Hepatocyte (in vitro differentiated cells): Measurements from ENCODE around the gene LRFN3. TPM values are rescaled to one million over a fixed set of nuclear protein-coding genes. Genes with fewer than 3 reads are reported as not detected.

ENCODE experiments used
- DNase-seq: peaks from one replicate; pipeline ENCODE4 v3.0.0-alpha.2; 2016; ENCODE audit warnings: low spot score
- H2AFZ ChIP-seq: fragments of 200-600 bp; sonication (generic); 2 replicates; pipeline ENCODE4 v1.6.0; 2016; ENCODE audit warnings: antibody characterized with exemption, mild to moderate bottlenecking
- H3K27ac ChIP-seq: fragments of 200-600 bp; sonication (generic); 2 replicates; pipeline ENCODE4 v1.5.1; 2016; ENCODE audit warnings: mild to moderate bottlenecking
- H3K27me3 ChIP-seq: fragments of 200-600 bp; sonication (generic); 2 replicates; pipeline ENCODE4 v1.6.1; 2016
- H3K36me3 ChIP-seq: fragments of 200-600 bp; sonication (generic); replicated peaks from 2 replicates; pipeline ENCODE4 v1.5.1; 2016; ENCODE audit warnings: low read depth; ENCODE audit not compliant: insufficient read depth
- H3K4me1 ChIP-seq: fragments of 200-600 bp; sonication (generic); 2 replicates; pipeline ENCODE4 v1.5.1; 2016; ENCODE audit warnings: mild to moderate bottlenecking, moderate library complexity; ENCODE audit not compliant: insufficient read depth
- H3K4me2 ChIP-seq: fragments of 200-600 bp; sonication (generic); 2 replicates; pipeline ENCODE4 v1.6.0; 2016
- H3K4me3 ChIP-seq: fragments of 200-600 bp; sonication (generic); 2 replicates; pipeline ENCODE4 v1.5.1; 2016; ENCODE audit warnings: mild to moderate bottlenecking
- H3K79me2 ChIP-seq: fragments of 200-600 bp; sonication (generic); 2 replicates; pipeline ENCODE4 v1.6.0; 2017; ENCODE audit warnings: mild to moderate bottlenecking
- H3K9me2 ChIP-seq: fragments of 200-600 bp; sonication (generic); replicated peaks from 2 replicates; pipeline ENCODE4 v1.6.0; 2017; ENCODE audit warnings: mild to moderate bottlenecking; ENCODE audit not compliant: insufficient read depth
- H3K9me3 ChIP-seq: fragments of 200-600 bp; sonication (generic); 2 replicates; pipeline ENCODE4 v1.5.1; 2016; ENCODE audit warnings: low read depth, mild to moderate bottlenecking
- H4K20me1 ChIP-seq: fragments of 200-600 bp; sonication (generic); 2 replicates; pipeline ENCODE4 v1.6.0; 2016; ENCODE audit warnings: mild to moderate bottlenecking; ENCODE audit not compliant: insufficient read depth, poor library complexity, severe bottlenecking
- EZH2 ChIP-seq: fragments of 200-600 bp; sonication (generic); IDR thresholded peaks from 2 replicates; pipeline ENCODE4 v1.6.1; 2016; ENCODE audit warnings: antibody characterized with exemption, mild to moderate bottlenecking, borderline replicate concordance
- EZH2phosphoT487 ChIP-seq: fragments of 200-600 bp; sonication (generic); IDR thresholded peaks from one replicate; pipeline ENCODE4 v1.6.1; 2018; ENCODE audit warnings: antibody characterized with exemption, mild to moderate bottlenecking, low read depth, moderate library complexity; ENCODE audit not compliant: unreplicated experiment, severe bottlenecking
- WGBS: methylation state at CpG from one replicate; pipeline ENCODE4 v1.1.6; 2016; ENCODE audit warnings: low lambda C conversion rate; ENCODE audit errors: missing lambda C conversion rate; 5-methylcytosine and 5-hydroxymethylcytosine counted together
- polyA plus RNA-seq: library from polyadenylated mRNA; unstranded; fragments of >200 nt; fragmentation: Nextera tagmentation; extraction: Ambion mirVana; gene quantifications from 2 replicates; pipeline ENCODE4 v1.2.1, GENCODE V29; 2016
- total RNA-seq: library from RNA; depleted of rRNA; stranded (reverse); fragments of >200 nt; gene quantifications from 2 replicates; pipeline ENCODE4 v1.2.3, GENCODE V29; 2014
- TF ChIP-seq, protein P1 (sequence below): fragments of 200-600 bp; sonication (generic); IDR thresholded peaks from 2 replicates; pipeline ENCODE4 v1.5.1; 2016; ENCODE audit warnings: antibody characterized with exemption, mild to moderate bottlenecking; ENCODE audit not compliant: poor library complexity

LRFN3 gene
- total and polyA plus RNA-seq, 2 experiments from 2014 or later = 4.7 to 19.2 TPM

DNA sequence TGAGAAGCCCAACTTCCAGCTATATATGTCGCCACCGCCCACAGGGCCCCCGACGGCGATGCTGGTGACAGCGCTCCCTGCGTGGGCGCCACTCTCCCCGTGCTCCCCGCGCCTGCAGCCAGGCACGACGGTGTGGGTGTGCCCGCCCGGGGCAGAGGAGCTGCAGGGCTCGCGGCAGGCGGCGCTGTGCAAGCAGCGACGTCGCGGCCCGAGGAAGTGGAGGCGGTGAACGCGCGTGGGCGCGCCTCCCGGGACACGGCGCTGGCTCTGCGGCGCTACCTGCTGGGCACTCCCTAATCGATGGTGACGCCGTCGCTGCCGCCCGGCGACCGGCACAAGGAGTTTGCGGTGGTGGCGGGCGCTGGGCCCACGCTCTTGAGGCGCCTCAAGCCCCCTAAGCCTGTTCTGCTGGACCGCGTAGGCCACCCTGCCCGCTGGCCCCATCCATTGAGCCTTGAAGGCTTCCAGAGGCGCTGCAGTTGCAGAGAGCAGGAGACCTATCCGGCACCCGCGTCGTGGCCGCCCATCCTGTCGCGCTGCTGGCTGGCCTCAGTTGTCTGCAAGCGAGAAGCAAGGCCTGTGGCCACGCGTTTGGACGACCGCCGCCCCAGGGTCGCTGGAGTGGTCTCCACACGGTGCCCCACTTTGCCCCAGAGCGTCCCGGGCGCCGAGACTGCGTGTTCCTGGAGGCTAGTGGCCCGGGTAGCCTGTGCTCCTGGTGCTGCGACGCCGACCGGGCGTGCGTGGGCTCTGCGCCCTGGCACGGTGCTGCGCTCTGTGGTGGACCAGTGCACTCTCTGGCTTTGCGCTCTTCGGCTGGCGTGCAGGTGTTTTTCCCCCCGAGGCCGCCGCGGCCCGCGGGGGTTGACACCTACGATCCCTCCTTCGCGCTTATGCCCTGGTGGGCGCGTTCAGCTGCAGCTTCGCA, 23.1 kb downstream of the LRFN3 start:
- no peak overlapping the region for H2AFZ ChIP-seq
- H3K4me2 ChIP-seq = peak overlapping the region; percentile 61
- H3K4me3 ChIP-seq = no peak overlapping the region

DNA sequence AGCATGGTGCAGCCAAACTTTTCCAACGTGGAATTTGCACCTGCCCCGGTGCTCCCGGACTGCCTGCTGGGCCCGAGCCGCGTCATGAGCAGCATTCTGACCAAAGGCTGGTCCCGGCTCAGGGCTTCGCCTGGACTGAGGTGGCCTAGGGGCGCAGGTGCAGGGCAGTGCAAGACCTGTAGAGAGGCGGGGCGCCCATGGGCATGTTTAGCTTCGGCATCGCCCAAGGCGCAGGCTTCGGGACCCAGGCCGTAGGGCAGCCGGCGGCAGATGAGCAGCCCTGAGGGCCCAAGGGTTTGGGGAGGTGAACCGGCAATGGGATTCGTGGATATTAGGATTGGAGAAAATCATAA, 23.8 kb downstream of the LRFN3 start:
- Histone ChIP-seq H3K4me1 (no peaks in the 10 kb centered on the region), H3K4me3 (no peak overlapping the region), H2AFZ (no peak overlapping the region), H3K4me2 (no peak overlapping the region), H3K27ac (no peak overlapping the region), H3K79me2 (no peaks in the 10 kb centered on the region), H4K20me1 (no peaks in the 10 kb centered on the region), H3K9me2 (no peaks in the 10 kb centered on the region), H3K9me3 (no peaks in the 10 kb centered on the region), H3K36me3 (no peaks in the 10 kb centered on the region), H3K27me3 (peaks cover 44% of the 10 kb centered on the region)
- DNase-seq = no peak
- TF ChIP-seq EZH2phosphoT487 (no peak), EZH2 (no peak)
- TF ChIP-seq, protein P1, sequence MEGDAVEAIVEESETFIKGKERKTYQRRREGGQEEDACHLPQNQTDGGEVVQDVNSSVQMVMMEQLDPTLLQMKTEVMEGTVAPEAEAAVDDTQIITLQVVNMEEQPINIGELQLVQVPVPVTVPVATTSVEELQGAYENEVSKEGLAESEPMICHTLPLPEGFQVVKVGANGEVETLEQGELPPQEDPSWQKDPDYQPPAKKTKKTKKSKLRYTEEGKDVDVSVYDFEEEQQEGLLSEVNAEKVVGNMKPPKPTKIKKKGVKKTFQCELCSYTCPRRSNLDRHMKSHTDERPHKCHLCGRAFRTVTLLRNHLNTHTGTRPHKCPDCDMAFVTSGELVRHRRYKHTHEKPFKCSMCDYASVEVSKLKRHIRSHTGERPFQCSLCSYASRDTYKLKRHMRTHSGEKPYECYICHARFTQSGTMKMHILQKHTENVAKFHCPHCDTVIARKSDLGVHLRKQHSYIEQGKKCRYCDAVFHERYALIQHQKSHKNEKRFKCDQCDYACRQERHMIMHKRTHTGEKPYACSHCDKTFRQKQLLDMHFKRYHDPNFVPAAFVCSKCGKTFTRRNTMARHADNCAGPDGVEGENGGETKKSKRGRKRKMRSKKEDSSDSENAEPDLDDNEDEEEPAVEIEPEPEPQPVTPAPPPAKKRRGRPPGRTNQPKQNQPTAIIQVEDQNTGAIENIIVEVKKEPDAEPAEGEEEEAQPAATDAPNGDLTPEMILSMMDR = no peak
- 67% methylated on average over 20 of the region's 20 CpGs for WGBS

More for the DNA sequence above, 23.1 kb downstream of the LRFN3 start:
- Histone ChIP-seq H3K9me2 (no peaks in the 10 kb centered on the region), H3K36me3 (no peaks in the 10 kb centered on the region), H3K27ac (no peak overlapping the region), H3K4me1 (no peaks in the 10 kb centered on the region), H3K27me3 (peaks cover 44% of the 10 kb centered on the region), H3K79me2 (no peaks in the 10 kb centered on the region), H4K20me1 (no peaks in the 10 kb centered on the region), H3K9me3 (no peaks in the 10 kb centered on the region)
- peak; percentile 33 for DNase-seq
- WGBS = 25% methylated on average over 82 of the region's 97 CpGs
- no peak for TF ChIP-seq EZH2phosphoT487
- TF ChIP-seq, protein P1 = peak; percentile 32
- peak; percentile 56 for TF ChIP-seq EZH2

DNA sequence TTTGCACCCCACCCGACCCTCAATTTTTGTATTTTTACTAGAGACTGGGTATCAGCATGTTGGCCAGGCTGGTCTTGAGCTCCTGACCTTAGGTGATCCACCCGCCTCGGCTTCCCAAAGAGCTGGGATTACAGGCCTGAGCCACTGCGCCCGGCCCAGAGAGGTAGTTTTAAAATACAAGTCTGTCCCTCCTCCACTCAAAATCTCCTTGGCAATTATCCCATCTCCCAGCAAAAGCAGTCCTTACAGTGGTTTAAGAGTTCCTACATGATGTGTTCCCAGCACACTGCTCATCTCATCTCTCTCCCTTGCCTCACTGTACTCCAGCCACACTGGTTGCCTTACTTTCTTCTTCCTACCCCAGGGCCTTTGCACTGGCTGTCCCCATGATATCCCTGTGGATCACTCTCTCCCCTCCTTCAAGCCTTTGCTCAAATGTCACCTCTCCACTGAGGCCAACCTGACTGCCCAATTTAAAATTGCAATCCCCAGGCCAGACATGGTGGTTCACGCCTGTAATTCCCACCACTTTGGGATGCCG, 24.3 kb downstream of the LRFN3 start:
- Histone ChIP-seq H3K79me2 (no peaks in the 10 kb centered on the region), H3K9me3 (no peaks in the 10 kb centered on the region), H3K4me3 (no peak overlapping the region), H4K20me1 (no peaks in the 10 kb centered on the region), H3K27ac (no peak overlapping the region), H3K4me2 (no peak overlapping the region), H3K4me1 (no peaks in the 10 kb centered on the region), H3K9me2 (no peaks in the 10 kb centered on the region), H3K27me3 (peaks cover 44% of the 10 kb centered on the region), H2AFZ (no peak overlapping the region), H3K36me3 (no peaks in the 10 kb centered on the region)
- TF ChIP-seq, protein P1 = no peak
- no peak for TF ChIP-seq EZH2
- no peak for TF ChIP-seq EZH2phosphoT487
- 89% methylated on average over 7 of the region's 7 CpGs for WGBS
- DNase-seq = no peak
